ENCODE results near the gene IKZF4.
A peak's percentile ranks its signal among the peaks of the same experiment; 100 is the strongest.

The IKZF4 gene

DNA sequence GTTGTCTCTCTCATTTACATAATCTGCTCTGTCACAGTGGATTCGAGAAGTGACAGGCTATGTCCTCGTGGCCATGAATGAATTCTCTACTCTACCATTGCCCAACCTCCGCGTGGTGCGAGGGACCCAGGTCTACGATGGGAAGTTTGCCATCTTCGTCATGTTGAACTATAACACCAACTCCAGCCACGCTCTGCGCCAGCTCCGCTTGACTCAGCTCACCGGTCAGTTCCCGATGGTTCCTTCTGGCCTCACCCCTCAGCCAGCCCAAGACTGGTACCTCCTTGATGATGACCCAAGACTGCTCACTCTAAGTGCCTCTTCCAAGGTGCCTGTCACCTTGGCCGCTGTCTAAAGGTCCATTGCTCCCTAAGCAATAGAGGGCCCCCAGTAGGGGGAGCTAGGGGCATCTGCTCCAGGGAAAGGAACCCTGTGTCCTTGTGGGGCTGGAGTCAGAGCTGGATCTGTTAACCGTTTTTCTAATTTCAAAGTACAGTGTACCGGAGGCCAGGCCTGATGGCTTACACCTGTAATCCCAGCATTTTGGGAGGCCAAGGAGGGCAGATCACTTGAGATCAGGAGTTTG is 64.2 kb downstream of the IKZF4 start:
- peak in 1 of 2 experiments; percentile 18 for DNase-seq

- no peak for DNase-seq
Measured at GRCh38 chr12:56086096-56086495, 65.3 kb downstream of the IKZF4 start.

DNA sequence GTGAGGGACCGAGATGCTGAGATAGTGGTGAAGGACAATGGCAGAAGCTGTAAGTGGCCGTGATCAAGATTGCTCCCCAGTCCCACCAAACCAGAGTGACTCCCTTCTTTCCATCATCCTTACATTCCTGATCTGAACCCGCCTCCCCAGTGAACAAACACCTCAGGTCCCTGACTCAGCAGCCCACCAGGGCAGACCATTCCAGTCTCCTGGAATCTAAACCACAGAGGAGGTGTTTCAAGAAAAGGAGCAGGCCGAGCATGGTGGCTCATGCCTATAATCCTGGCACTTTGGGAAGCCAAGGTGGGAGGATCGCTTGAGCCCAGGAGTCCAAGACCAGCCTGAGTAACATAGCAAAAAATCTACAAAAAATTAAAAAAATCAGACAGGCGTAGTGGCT is 65.8 kb downstream of the IKZF4 start:
- DNase-seq = no peak

GRCh38 chr12:56087220-56087619 is 66.4 kb downstream of the IKZF4 start:
- DNase-seq = no peak
